B cell (primary cell): ENCODE data around the gene MOB3B.

Experiments
- CTCF ChIP-seq: fragments of 200-600 bp; IDR thresholded peaks from one replicate; pipeline ENCODE4 v1.8.0; 2022; ENCODE audit warnings: antibody characterized with exemption, mild to moderate bottlenecking
- EZH2 ChIP-seq: IDR thresholded peaks from 2 replicates; pipeline ENCODE4 v1.6.1; 2012; ENCODE audit warnings: borderline replicate concordance, low read depth, mild to moderate bottlenecking, moderate library complexity, low read length; ENCODE audit not compliant: insufficient read depth, poor library complexity, severe bottlenecking

- TF ChIP-seq EZH2 (no peak), CTCF (no peak)
These were observed 225.1 kb downstream of the MOB3B start for GRCh38 chr9:27304521-27304920.
